ENCODE data around the gene ZNF577. TPM values are rescaled to one million over a fixed set of nuclear protein-coding genes. Genes with fewer than 3 reads are reported as not detected.

ZNF577 gene
- total and polyA plus RNA-seq, 2 experiments from 2014 or later = 7.4 to 16.3 TPM

- 96% methylated on average over 4 of the region's 4 CpGs for WGBS (ENCODE audit: low lambda C conversion rate, missing lambda C conversion rate)
- H3K27ac ChIP-seq = no peak overlapping the region
- no peak overlapping the region for H2AFZ ChIP-seq
- H3K79me2 ChIP-seq = peaks cover 61% of the 10 kb centered on the region
- peaks cover 52% of the 10 kb centered on the region for H3K9me3 ChIP-seq (ENCODE audit: low read depth)
- peaks cover 16% of the 10 kb centered on the region for H3K36me3 ChIP-seq (replicated peaks; ENCODE audit: insufficient read depth, low read depth)
- H3K4me2 ChIP-seq = no peak overlapping the region
- H3K4me1 ChIP-seq (ENCODE audit: insufficient read depth) = peaks cover 5% of the 10 kb centered on the region
- no peaks in the 10 kb centered on the region for H3K9me2 ChIP-seq (replicated peaks; ENCODE audit: insufficient read depth)
- H3K4me3 ChIP-seq = no peak overlapping the region
- no peaks in the 10 kb centered on the region for H3K27me3 ChIP-seq
- TF ChIP-seq EZH2 (IDR thresholded peaks at IDR 0.05; ENCODE audit: borderline replicate concordance) = no peak
- no peak for TF ChIP-seq CTCF (IDR thresholded peaks at IDR 0.05; ENCODE audit: poor library complexity)
- TF ChIP-seq EZH2phosphoT487 (IDR thresholded peaks at IDR 0.05; ENCODE audit: low read depth, severe bottlenecking, unreplicated experiment) = no peak
- H4K20me1 ChIP-seq (ENCODE audit: insufficient read depth, poor library complexity, severe bottlenecking) = no peaks in the 10 kb centered on the region
- DNase-seq (ENCODE audit: low spot score) = no peak
Measured at GRCh38 chr19:51901860-51902259, 14.1 kb upstream of the ZNF577 start.

- Histone ChIP-seq H3K27me3 (no peaks in the 10 kb centered on the region), H3K9me2 (replicated peaks; ENCODE audit: insufficient read depth) (no peaks in the 10 kb centered on the region), H3K4me1 (ENCODE audit: insufficient read depth) (no peaks in the 10 kb centered on the region), H3K4me2 (no peak overlapping the region), H3K9me3 (ENCODE audit: low read depth) (peaks cover 60% of the 10 kb centered on the region), H3K27ac (no peak overlapping the region), H3K79me2 (no peaks in the 10 kb centered on the region), H3K36me3 (replicated peaks; ENCODE audit: insufficient read depth, low read depth) (peaks cover 30% of the 10 kb centered on the region), H4K20me1 (ENCODE audit: insufficient read depth, poor library complexity, severe bottlenecking) (no peaks in the 10 kb centered on the region), H3K4me3 (no peak overlapping the region), H2AFZ (no peak overlapping the region)
- DNase-seq (ENCODE audit: low spot score) = no peak
- TF ChIP-seq CTCF (IDR thresholded peaks at IDR 0.05; ENCODE audit: poor library complexity) (no peak), EZH2phosphoT487 (IDR thresholded peaks at IDR 0.05; ENCODE audit: low read depth, severe bottlenecking, unreplicated experiment) (no peak), EZH2 (IDR thresholded peaks at IDR 0.05; ENCODE audit: borderline replicate concordance) (no peak)
- 98% methylated on average over 10 of the region's 10 CpGs for WGBS (ENCODE audit: low lambda C conversion rate, missing lambda C conversion rate)
Measured at GRCh38 chr19:51891193-51891747, 3.5 kb upstream of the ZNF577 start.

GRCh38 chr19:51889934-51890333 is 2.2 kb upstream of the ZNF577 start:
- no peaks in the 10 kb centered on the region for H3K9me2 ChIP-seq (replicated peaks; ENCODE audit: insufficient read depth)
- TF ChIP-seq CTCF (IDR thresholded peaks at IDR 0.05; ENCODE audit: poor library complexity) (no peak), EZH2phosphoT487 (IDR thresholded peaks at IDR 0.05; ENCODE audit: low read depth, severe bottlenecking, unreplicated experiment) (no peak), EZH2 (IDR thresholded peaks at IDR 0.05; ENCODE audit: borderline replicate concordance) (no peak)
- no peaks in the 10 kb centered on the region for H3K4me1 ChIP-seq (ENCODE audit: insufficient read depth)
- H3K79me2 ChIP-seq = no peaks in the 10 kb centered on the region
- H4K20me1 ChIP-seq (ENCODE audit: insufficient read depth, poor library complexity, severe bottlenecking) = no peaks in the 10 kb centered on the region
- H3K36me3 ChIP-seq (replicated peaks; ENCODE audit: insufficient read depth, low read depth) = peaks cover 26% of the 10 kb centered on the region
- H3K9me3 ChIP-seq (ENCODE audit: low read depth) = peaks cover 64% of the 10 kb centered on the region
- no peak overlapping the region for H3K27ac ChIP-seq
- H3K4me3 ChIP-seq = no peak overlapping the region
- no peak overlapping the region for H3K4me2 ChIP-seq
- no peak overlapping the region for H2AFZ ChIP-seq
- DNase-seq (ENCODE audit: low spot score) = no peak
- H3K27me3 ChIP-seq = no peaks in the 10 kb centered on the region

- Histone ChIP-seq H3K36me3 (replicated peaks; ENCODE audit: insufficient read depth, low read depth) (peaks cover 10% of the 10 kb centered on the region), H2AFZ (no peak overlapping the region), H3K4me1 (ENCODE audit: insufficient read depth) (no peaks in the 10 kb centered on the region), H3K4me3 (no peak overlapping the region), H3K4me2 (no peak overlapping the region), H3K79me2 (no peaks in the 10 kb centered on the region), H3K27ac (no peak overlapping the region), H3K9me3 (ENCODE audit: low read depth) (peaks cover 30% of the 10 kb centered on the region), H3K27me3 (no peaks in the 10 kb centered on the region), H4K20me1 (ENCODE audit: insufficient read depth, poor library complexity, severe bottlenecking) (no peaks in the 10 kb centered on the region), H3K9me2 (replicated peaks; ENCODE audit: insufficient read depth) (no peaks in the 10 kb centered on the region)
- WGBS (ENCODE audit: low lambda C conversion rate, missing lambda C conversion rate) = 100% methylated on average over 2 of the region's 2 CpGs
- TF ChIP-seq EZH2phosphoT487 (IDR thresholded peaks at IDR 0.05; ENCODE audit: low read depth, severe bottlenecking, unreplicated experiment) (no peak), EZH2 (IDR thresholded peaks at IDR 0.05; ENCODE audit: borderline replicate concordance) (no peak), CTCF (IDR thresholded peaks at IDR 0.05; ENCODE audit: poor library complexity) (no peak)
- DNase-seq (ENCODE audit: low spot score) = no peak
Measured at GRCh38 chr19:51884713-51885112, 3.0 kb downstream of the ZNF577 start.
